ENCODE results near the gene TRABD.

GRCh38 chr22:50190941-50191741 is 5.4 kb downstream of the TRABD start:
- no peak for TF ChIP-seq CTCF (IDR thresholded peaks at IDR 0.05)
- TF ChIP-seq POLR2A (IDR thresholded peaks at IDR 0.05), result no peak
- no peak for TF ChIP-seq EP300 (IDR thresholded peaks at IDR 0.05)
- no peak for TF ChIP-seq POLR2AphosphoS5 (IDR thresholded peaks at IDR 0.05)
